Neuronal stem cell (in vitro differentiated cells): ENCODE results near the gene PARD3B.

Experiments
- DNase-seq: peaks from one replicate; pipeline ENCODE4 v3.0.0-alpha.2; 2013; ENCODE audit warnings: low spot score
- H2AFZ ChIP-seq: one replicate; pipeline ENCODE4 v1.6.1; 2013; ENCODE audit warnings: mild to moderate bottlenecking, low read length, inconsistent platforms
- H2AK5ac ChIP-seq: 2 replicates; pipeline ENCODE4 v1.6.1; 2013; ENCODE audit warnings: low read depth, mild to moderate bottlenecking, inconsistent platforms, low read length, moderate library complexity, mixed read lengths
- H2BK120ac ChIP-seq: 2 replicates; pipeline ENCODE4 v1.6.1; 2013; ENCODE audit warnings: low read depth, mild to moderate bottlenecking, inconsistent platforms, low read length, moderate library complexity, mixed read lengths
- H2BK12ac ChIP-seq: one replicate; pipeline ENCODE4 v1.6.1; 2013; ENCODE audit warnings: low read length, inconsistent platforms
- H2BK15ac ChIP-seq: 2 replicates; pipeline ENCODE4 v1.6.1; 2013; ENCODE audit warnings: mild to moderate bottlenecking, low read length, inconsistent platforms, mixed read lengths
- H2BK5ac ChIP-seq: one replicate; pipeline ENCODE4 v1.6.1; 2013; ENCODE audit warnings: inconsistent platforms, mild to moderate bottlenecking, low read length, moderate library complexity
- H3K14ac ChIP-seq: one replicate; pipeline ENCODE4 v1.6.1; 2013; ENCODE audit warnings: low read length, inconsistent platforms
- H3K18ac ChIP-seq: 2 replicates; pipeline ENCODE4 v1.6.1; 2013; ENCODE audit warnings: low read length, inconsistent platforms
- H3K23ac ChIP-seq: 2 replicates; pipeline ENCODE4 v1.6.1; 2013; ENCODE audit warnings: low read depth, mild to moderate bottlenecking, mixed read lengths, low read length, inconsistent platforms; ENCODE audit not compliant: poor library complexity
- H3K27ac ChIP-seq: replicated peaks from 3 replicates; pipeline ENCODE4 v1.5.1; 2013; ENCODE audit warnings: low read length, inconsistent platforms
- H3K27me3 ChIP-seq, 3 experiments: 2 replicates each; pipeline ENCODE4 v1.6.1; 2013; ENCODE audit warnings: low read length in 3 of 3, mild to moderate bottlenecking in 2 of 3, inconsistent platforms in 1 of 3, low read depth in 1 of 3, mixed read lengths in 1 of 3, moderate library complexity in 1 of 3; ENCODE audit not compliant: control insufficient read depth in 3 of 3, insufficient read depth in 3 of 3
- H3K36me3 ChIP-seq, 2 donors: replicated peaks in 1 of 2; 2 replicates each; pipeline ENCODE4 v1.6.1; 2013; ENCODE audit warnings: low read length in 2 of 2; ENCODE audit not compliant: control insufficient read depth in 2 of 2, insufficient read depth in 2 of 2
- H3K4ac ChIP-seq: 2 replicates; pipeline ENCODE4 v1.6.1; 2013; ENCODE audit warnings: inconsistent platforms, mild to moderate bottlenecking, low read length, moderate library complexity
- H3K4me1 ChIP-seq, 2 donors: 1 replicate in 1 of 2; 2 replicates in 1 of 2; pipeline ENCODE4 v1.6.1; 2013; ENCODE audit warnings: low read length in 2 of 2, low read depth in 1 of 2; ENCODE audit not compliant: control insufficient read depth in 2 of 2, insufficient read depth in 1 of 2
- H3K4me2 ChIP-seq: one replicate; pipeline ENCODE4 v1.6.1; 2013; ENCODE audit warnings: mild to moderate bottlenecking, low read length, inconsistent platforms; ENCODE audit not compliant: insufficient read depth, poor library complexity, severe bottlenecking
- H3K4me3 ChIP-seq, 2 donors: 2 replicates each; pipeline ENCODE4 v1.5.1; 2013; ENCODE audit warnings: low read length in 2 of 2, mild to moderate bottlenecking in 2 of 2, inconsistent platforms in 1 of 2, moderate library complexity in 1 of 2
- H3K79me1 ChIP-seq: one replicate; pipeline ENCODE4 v1.6.1; 2013; ENCODE audit warnings: low read depth, mild to moderate bottlenecking, inconsistent platforms, low read length, moderate library complexity
- H3K9ac ChIP-seq: one replicate; pipeline ENCODE4 v1.6.1; 2013; ENCODE audit warnings: mild to moderate bottlenecking, low read depth, low read length, inconsistent platforms; ENCODE audit not compliant: poor library complexity
- H3K9me3 ChIP-seq, 2 donors: replicated peaks in 1 of 2; 2 replicates each; pipeline versions ENCODE3 to v1.6.1; 2013; ENCODE audit warnings: low read length in 2 of 2, mild to moderate bottlenecking in 2 of 2, inconsistent platforms in 1 of 2, low read depth in 1 of 2, mixed read lengths in 1 of 2, moderate library complexity in 1 of 2; ENCODE audit not compliant: control insufficient read depth in 2 of 2, insufficient read depth in 1 of 2
- H4K8ac ChIP-seq: one replicate; pipeline ENCODE4 v1.6.1; 2013; ENCODE audit warnings: low read depth, mild to moderate bottlenecking, inconsistent platforms, low read length, moderate library complexity
- H4K91ac ChIP-seq: one replicate; pipeline ENCODE4 v1.6.1; 2013; ENCODE audit warnings: low read length, low read depth, mild to moderate bottlenecking, inconsistent platforms; ENCODE audit not compliant: poor library complexity
- WGBS, 2 donors: extraction: QIAGEN DNeasy Blood & Tissue Kit; methylation state at CpG; one replicate each; pipeline ENCODE4 v1.1.7; 2013; ENCODE audit warnings: missing lambda C conversion rate in 2 of 2, mixed read lengths in 1 of 2; ENCODE audit not compliant: insufficient read length in 2 of 2, insufficient replicate concordance in 1 of 2; ENCODE audit errors: extremely low coverage in 2 of 2; 5-methylcytosine and 5-hydroxymethylcytosine counted together

Gene PARD3B

GRCh38 chr2:204692790-204693189 lies 147.5 kb downstream of the PARD3B start:
- no peaks in the 10 kb centered on the region for H3K27me3 ChIP-seq
- H3K14ac ChIP-seq = no peak overlapping the region
- H2BK15ac ChIP-seq = no peak overlapping the region
- no peak overlapping the region for H3K4me3 ChIP-seq
- H3K9me3 ChIP-seq = no peaks in the 10 kb centered on the region
- H3K4me1 ChIP-seq = no peaks in the 10 kb centered on the region
- no peak overlapping the region for H3K23ac ChIP-seq
- no peak overlapping the region for H2BK120ac ChIP-seq
- no peak overlapping the region for H2AFZ ChIP-seq
- H3K36me3 ChIP-seq = peaks cover 0 to 8% of the 10 kb centered on the region in 2 donors
- no peak overlapping the region for H3K4me2 ChIP-seq
- no peak overlapping the region for H3K27ac ChIP-seq
- no CpG with 5 or more reads among the region's 2 CpGs for WGBS, 2 donors
- H2BK12ac ChIP-seq = no peak overlapping the region
- no peak overlapping the region for H3K4ac ChIP-seq
- H2BK5ac ChIP-seq = no peak overlapping the region
- H2AK5ac ChIP-seq = no peak overlapping the region
- DNase-seq = no peak
- no peaks in the 10 kb centered on the region for H3K79me1 ChIP-seq
- H4K8ac ChIP-seq = no peak overlapping the region
- no peak overlapping the region for H4K91ac ChIP-seq
- no peak overlapping the region for H3K18ac ChIP-seq
- no peak overlapping the region for H3K9ac ChIP-seq

- no CpG with 5 or more reads among the region's 3 CpGs for WGBS, 2 donors
- Histone ChIP-seq H3K23ac (no peak overlapping the region), H3K4ac (no peak overlapping the region), H3K36me3 (peaks cover 0 to 7% of the 10 kb centered on the region in 2 donors), H3K27me3 (no peaks in the 10 kb centered on the region), H2BK5ac (no peak overlapping the region), H3K9me3 (no peaks in the 10 kb centered on the region), H2BK120ac (no peak overlapping the region), H2AK5ac (no peak overlapping the region), H4K8ac (no peak overlapping the region), H3K4me2 (no peak overlapping the region), H3K4me3 (no peak overlapping the region), H4K91ac (no peak overlapping the region), H2BK12ac (no peak overlapping the region), H3K27ac (no peak overlapping the region), H3K79me1 (no peaks in the 10 kb centered on the region), H3K18ac (no peak overlapping the region), H3K14ac (no peak overlapping the region), H3K4me1 (no peaks in the 10 kb centered on the region), H2AFZ (no peak overlapping the region), H2BK15ac (no peak overlapping the region), H3K9ac (no peak overlapping the region)
- DNase-seq = no peak
These were observed 148.0 kb downstream of the PARD3B start for GRCh38 chr2:204693262-204693661.

GRCh38 chr2:204695506-204695905 lies 150.2 kb downstream of the PARD3B start:
- H2AFZ ChIP-seq = no peak overlapping the region
- H2BK15ac ChIP-seq = no peak overlapping the region
- H3K79me1 ChIP-seq = no peaks in the 10 kb centered on the region
- no peak overlapping the region for H3K4ac ChIP-seq
- H4K91ac ChIP-seq = no peak overlapping the region
- no peak overlapping the region for H3K4me3 ChIP-seq
- no CpG with 5 or more reads among the region's 1 CpG for WGBS, 2 donors
- no peak overlapping the region for H3K4me2 ChIP-seq
- H3K36me3 ChIP-seq = peaks cover 0 to under 1% of the 10 kb centered on the region in 2 donors
- no peak overlapping the region for H2AK5ac ChIP-seq
- no peaks in the 10 kb centered on the region for H3K9me3 ChIP-seq
- H3K27me3 ChIP-seq = no peaks in the 10 kb centered on the region
- no peak overlapping the region for H3K27ac ChIP-seq
- no peak overlapping the region for H2BK5ac ChIP-seq
- H3K9ac ChIP-seq = no peak overlapping the region
- no peak overlapping the region for H2BK12ac ChIP-seq
- no peak for DNase-seq
- H3K14ac ChIP-seq = no peak overlapping the region
- no peak overlapping the region for H4K8ac ChIP-seq
- H3K18ac ChIP-seq = no peak overlapping the region
- no peak overlapping the region for H3K23ac ChIP-seq
- no peak overlapping the region for H2BK120ac ChIP-seq
- H3K4me1 ChIP-seq = no peaks in the 10 kb centered on the region

DNA sequence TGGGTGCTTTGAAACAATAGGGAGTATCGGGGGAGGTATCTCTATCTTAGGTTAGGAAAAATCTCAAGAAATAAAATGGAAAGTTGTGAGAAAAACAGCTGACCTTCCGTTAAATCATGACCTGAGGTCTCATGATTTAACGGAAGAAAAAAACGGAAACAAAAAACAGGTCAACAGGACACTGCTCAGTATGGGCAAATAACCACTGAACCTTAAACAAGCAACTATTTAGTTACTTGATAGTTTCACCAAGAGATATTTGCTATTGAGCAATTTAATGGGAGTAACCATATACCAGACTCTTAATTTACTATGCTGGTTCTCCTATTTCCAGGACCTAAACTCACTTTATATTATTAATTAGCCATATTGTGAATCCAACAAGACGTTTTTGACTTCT lies 150.8 kb downstream of the PARD3B start:
- DNase-seq = no peak
- Histone ChIP-seq H3K18ac (no peak overlapping the region), H3K4me3 (no peak overlapping the region), H3K4ac (no peak overlapping the region), H3K4me2 (no peak overlapping the region), H3K4me1 (no peaks in the 10 kb centered on the region), H4K8ac (no peak overlapping the region), H3K27me3 (no peaks in the 10 kb centered on the region), H4K91ac (no peak overlapping the region), H2AK5ac (no peak overlapping the region), H3K9ac (no peak overlapping the region), H2BK12ac (no peak overlapping the region), H3K79me1 (no peaks in the 10 kb centered on the region), H2BK5ac (no peak overlapping the region), H3K14ac (no peak overlapping the region), H2BK120ac (no peak overlapping the region), H3K9me3 (no peaks in the 10 kb centered on the region), H3K27ac (no peak overlapping the region), H2BK15ac (no peak overlapping the region), H3K23ac (no peak overlapping the region), H3K36me3 (no peaks in the 10 kb centered on the region), H2AFZ (no peak overlapping the region)
- no CpG with 5 or more reads among the region's 5 CpGs for WGBS, 2 donors
